Measurements from ENCODE around the gene DNM3.

- TF ChIP-seq POLR2A (IDR thresholded peaks at IDR 0.05; ENCODE audit: low read length): no peak
- no peak for TF ChIP-seq GATA1 (IDR thresholded peaks at IDR 0.05; ENCODE audit: low read depth, low read length)
Measured at GRCh38 chr1:172003766-172004530, 162.7 kb downstream of the DNM3 start.
